Measurements from ENCODE around the gene PFAS.

- no peak for TF ChIP-seq CTCF (IDR thresholded peaks at IDR 0.05)
- no peak for TF ChIP-seq POLR2A (IDR thresholded peaks at IDR 0.05)
These were observed 7.6 kb downstream of the PFAS start for GRCh38 chr17:8256691-8257090.

All from heart left ventricle (tissue), 13 donors.